ENCODE data around the gene SOX21.

DNA sequence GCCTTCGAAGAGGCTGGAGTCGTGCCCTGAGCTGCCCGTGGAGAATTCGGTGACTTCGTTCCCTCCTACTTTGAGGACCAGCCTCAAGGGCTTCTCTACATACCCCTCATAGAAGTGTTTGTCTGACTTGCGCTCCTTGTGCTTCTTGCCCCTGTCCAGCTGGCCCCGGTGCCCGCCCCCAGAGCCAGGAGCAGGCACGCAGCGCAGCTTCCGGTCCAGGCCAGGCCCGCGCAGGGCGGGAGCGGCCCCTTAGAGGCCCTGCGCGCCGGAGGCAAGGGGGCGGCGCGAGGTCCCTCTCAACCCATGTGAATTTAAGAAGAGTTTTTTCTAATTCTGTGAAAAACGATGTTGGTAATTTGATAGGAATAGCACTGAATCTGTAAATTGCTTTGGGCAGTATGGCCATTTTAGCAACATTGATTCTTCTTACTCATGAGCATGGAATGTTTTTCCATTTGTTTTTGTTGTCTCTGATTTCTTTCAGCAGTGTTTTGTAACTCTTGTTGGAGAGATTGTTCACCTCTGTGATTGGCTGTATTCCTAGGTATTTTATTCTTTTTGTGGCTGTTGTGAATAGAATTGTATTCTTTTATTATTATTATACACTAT, 46.9 kb upstream of the SOX21 start:
- no peak for TF ChIP-seq POLR2AphosphoS5 (IDR thresholded peaks at IDR 0.05; ENCODE audit: low read depth, low read length)
- TF ChIP-seq, protein P1, sequence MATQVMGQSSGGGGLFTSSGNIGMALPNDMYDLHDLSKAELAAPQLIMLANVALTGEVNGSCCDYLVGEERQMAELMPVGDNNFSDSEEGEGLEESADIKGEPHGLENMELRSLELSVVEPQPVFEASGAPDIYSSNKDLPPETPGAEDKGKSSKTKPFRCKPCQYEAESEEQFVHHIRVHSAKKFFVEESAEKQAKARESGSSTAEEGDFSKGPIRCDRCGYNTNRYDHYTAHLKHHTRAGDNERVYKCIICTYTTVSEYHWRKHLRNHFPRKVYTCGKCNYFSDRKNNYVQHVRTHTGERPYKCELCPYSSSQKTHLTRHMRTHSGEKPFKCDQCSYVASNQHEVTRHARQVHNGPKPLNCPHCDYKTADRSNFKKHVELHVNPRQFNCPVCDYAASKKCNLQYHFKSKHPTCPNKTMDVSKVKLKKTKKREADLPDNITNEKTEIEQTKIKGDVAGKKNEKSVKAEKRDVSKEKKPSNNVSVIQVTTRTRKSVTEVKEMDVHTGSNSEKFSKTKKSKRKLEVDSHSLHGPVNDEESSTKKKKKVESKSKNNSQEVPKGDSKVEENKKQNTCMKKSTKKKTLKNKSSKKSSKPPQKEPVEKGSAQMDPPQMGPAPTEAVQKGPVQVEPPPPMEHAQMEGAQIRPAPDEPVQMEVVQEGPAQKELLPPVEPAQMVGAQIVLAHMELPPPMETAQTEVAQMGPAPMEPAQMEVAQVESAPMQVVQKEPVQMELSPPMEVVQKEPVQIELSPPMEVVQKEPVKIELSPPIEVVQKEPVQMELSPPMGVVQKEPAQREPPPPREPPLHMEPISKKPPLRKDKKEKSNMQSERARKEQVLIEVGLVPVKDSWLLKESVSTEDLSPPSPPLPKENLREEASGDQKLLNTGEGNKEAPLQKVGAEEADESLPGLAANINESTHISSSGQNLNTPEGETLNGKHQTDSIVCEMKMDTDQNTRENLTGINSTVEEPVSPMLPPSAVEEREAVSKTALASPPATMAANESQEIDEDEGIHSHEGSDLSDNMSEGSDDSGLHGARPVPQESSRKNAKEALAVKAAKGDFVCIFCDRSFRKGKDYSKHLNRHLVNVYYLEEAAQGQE (IDR thresholded peaks at IDR 0.05; ENCODE audit: insufficient read depth in 1 of 2, low read depth in 2 of 2, low read length in 2 of 2): no peak
- TF ChIP-seq TAF1 (IDR thresholded peaks at IDR 0.05; ENCODE audit: borderline replicate concordance, insufficient read depth, low read length): no peak
